Activated CD4-positive, alpha-beta T cell treated with anti-CD3 and anti-CD28 coated beads for 48 hours (primary cell): Measurements from ENCODE around the gene FIS1.
"Not testable (repeated sequence)": the region's sequence is repeated elsewhere in the genome, so short reads cannot be mapped to it uniquely, and the experiment has no call there.

Experiments
- DNase-seq: peaks from one replicate; pipeline ENCODE4 v3.0.0-alpha.2; 2020

FIS1 gene

GRCh38 chr7:101202603-101202918 lies 42.3 kb downstream of the FIS1 start:
- no peak for DNase-seq

- peak; percentile 13 for DNase-seq
Measured at GRCh38 chr7:101201695-101202602, 42.9 kb downstream of the FIS1 start.

- no peak for DNase-seq
Measured at GRCh38 chr7:101200862-101201599, 43.9 kb downstream of the FIS1 start, which contains the start of gene MOGAT3. Gene MOGAT3, minus strand, starts transcription at chr7:101201036. Its CDS starts 182 bp downstream, at chr7:101200854.

- DNase-seq: no peak
Measured at GRCh38 chr7:101200504-101200861, 44.4 kb downstream of the FIS1 start.

DNA sequence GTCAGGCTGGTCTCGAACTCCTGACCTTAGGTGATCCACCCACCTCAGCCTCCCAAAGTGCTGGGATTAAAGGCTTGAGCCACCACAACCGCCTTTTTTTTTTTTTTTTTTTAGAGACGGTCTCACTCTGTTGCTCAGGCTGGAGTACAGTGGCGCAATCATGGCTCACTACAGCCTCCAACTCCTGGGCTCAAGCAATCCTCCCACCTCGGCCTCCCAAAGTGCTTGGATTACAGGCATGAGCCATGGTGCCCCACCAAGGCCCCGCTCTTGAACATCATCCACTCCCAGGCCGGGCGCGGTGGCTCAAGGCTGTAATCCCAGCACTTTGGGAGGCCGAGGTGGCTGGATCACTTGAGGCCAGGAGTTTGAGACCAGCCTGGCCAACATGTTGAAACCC lies 45.4 kb downstream of the FIS1 start:
- not testable (repeated sequence) for DNase-seq

- DNase-seq: no peak
Measured at GRCh38 chr7:101198476-101198875, 46.4 kb downstream of the FIS1 start.

DNA sequence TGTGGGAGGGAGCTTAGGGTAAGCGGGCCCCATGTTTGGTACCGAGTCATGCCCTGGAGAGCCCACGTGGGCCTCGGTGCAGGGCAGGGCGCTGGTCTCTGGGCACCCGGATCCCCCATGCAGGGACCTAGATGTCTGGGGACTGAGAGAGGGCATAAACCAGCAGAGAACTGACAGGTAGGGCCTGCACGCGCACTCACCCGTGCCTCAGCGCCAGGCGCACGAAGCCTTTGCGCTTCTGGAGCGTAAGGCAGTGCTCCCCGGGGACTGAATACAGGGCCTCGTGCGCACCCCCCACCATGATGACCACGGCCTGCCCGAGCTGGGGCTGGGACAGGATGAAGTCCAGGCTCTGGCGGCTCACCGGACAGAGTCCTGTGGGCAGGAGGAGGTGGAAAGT lies 46.9 kb downstream of the FIS1 start:
- no peak for DNase-seq

DNA sequence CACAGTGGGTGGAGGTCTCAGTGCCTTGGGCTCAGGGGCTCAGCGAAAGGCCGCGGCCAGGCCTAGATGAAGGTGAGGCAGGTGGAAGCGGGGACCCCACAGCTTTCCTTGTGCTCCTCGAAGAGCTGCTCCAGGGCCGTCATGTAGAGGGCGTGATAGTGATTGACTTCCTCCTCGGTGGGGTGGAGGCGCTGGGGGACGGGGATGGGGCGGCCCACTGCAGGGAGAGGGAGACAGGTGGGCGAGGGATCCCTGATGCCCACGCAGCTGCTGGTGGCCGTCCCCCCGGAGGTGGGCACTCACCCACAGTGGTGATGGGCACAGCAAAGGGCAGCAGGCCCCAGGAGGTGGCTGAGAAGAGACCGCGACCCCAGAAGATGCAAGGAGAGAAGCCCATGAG lies 49.0 kb downstream of the FIS1 start:
- DNase-seq: no peak
